CD14-positive monocyte (primary cell): ENCODE results near the gene ABCC9. TPM values are rescaled to one million over a fixed set of nuclear protein-coding genes. Genes with fewer than 3 reads are reported as not detected.

Experiments
- DNase-seq, 3 donors: peaks; one replicate each; pipeline ENCODE4 v3.0.0-alpha.2; 2011 to 2022
- H2AFZ ChIP-seq: 2 replicates; pipeline ENCODE4 v1.6.0; 2012; ENCODE audit warnings: mild to moderate bottlenecking, low read depth, low read length, inconsistent platforms; ENCODE audit not compliant: insufficient read depth, poor library complexity, severe bottlenecking
- H3K27ac ChIP-seq, 2 donors: 1 replicate in 1 of 2; 2 replicates in 1 of 2; pipeline ENCODE4 v1.5.1; 2012 to 2013; ENCODE audit warnings: low read length in 2 of 2, control low read depth in 1 of 2, inconsistent platforms in 1 of 2, low read depth in 1 of 2, mild to moderate bottlenecking in 1 of 2
- H3K27me3 ChIP-seq, 2 donors: one replicate each; pipeline versions ENCODE4 v1.6.0 to v1.6.1; 2011 to 2013; ENCODE audit warnings: low read length in 2 of 2; ENCODE audit not compliant: control insufficient read depth in 2 of 2, insufficient read depth in 2 of 2
- H3K36me3 ChIP-seq, 2 donors: replicated peaks in 1 of 2; 1 replicate in 1 of 2; 2 replicates in 1 of 2; pipeline versions ENCODE4 v1.5.1 to v1.6.1; 2012 to 2013; ENCODE audit warnings: low read length in 2 of 2, control low read depth in 1 of 2, inconsistent platforms in 1 of 2, mild to moderate bottlenecking in 1 of 2; ENCODE audit not compliant: insufficient read depth in 2 of 2, control insufficient read depth in 1 of 2
- H3K4me1 ChIP-seq, 2 donors: 1 replicate in 1 of 2; 2 replicates in 1 of 2; pipeline versions ENCODE4 v1.5.1 to v1.6.1; 2012 to 2013; ENCODE audit warnings: low read length in 2 of 2, control low read depth in 1 of 2, inconsistent platforms in 1 of 2, mild to moderate bottlenecking in 1 of 2, moderate library complexity in 1 of 2; ENCODE audit not compliant: insufficient read depth in 2 of 2, control insufficient read depth in 1 of 2
- H3K4me2 ChIP-seq: replicated peaks from 2 replicates; pipeline ENCODE3; 2012; ENCODE audit warnings: low read length, moderate library complexity, mild to moderate bottlenecking; ENCODE audit not compliant: poor library complexity, severe bottlenecking; ENCODE audit errors: extremely low read depth
- H3K4me3 ChIP-seq, 3 experiments: fragments of 200-600 bp in 1 of 3; sonication (generic) in 1 of 3; replicated peaks in 1 of 3; 1 replicate in 2 of 3; 2 replicates in 1 of 3; pipeline ENCODE4 v1.5.1; 2011 to 2013; ENCODE audit warnings: low read length in 3 of 3, mild to moderate bottlenecking in 3 of 3, control low read depth in 2 of 3, low read depth in 2 of 3, inconsistent platforms in 1 of 3, moderate library complexity in 1 of 3
- H3K79me2 ChIP-seq: 2 replicates; pipeline ENCODE4 v1.6.0; 2012; ENCODE audit warnings: mild to moderate bottlenecking, control low read depth, inconsistent platforms, low read length, moderate library complexity; ENCODE audit not compliant: insufficient read depth
- H3K9ac ChIP-seq: 2 replicates; pipeline ENCODE4 v1.6.0; 2017; ENCODE audit warnings: low read length, mild to moderate bottlenecking; ENCODE audit not compliant: insufficient read depth, poor library complexity, severe bottlenecking
- H3K9me3 ChIP-seq, 2 donors: replicated peaks in 1 of 2; 1 replicate in 1 of 2; 2 replicates in 1 of 2; pipeline versions ENCODE4 v1.5.1 to v1.6.1; 2012 to 2013; ENCODE audit warnings: low read length in 2 of 2, control low read depth in 1 of 2; ENCODE audit not compliant: control insufficient read depth in 1 of 2, insufficient read depth in 1 of 2
- H4K20me1 ChIP-seq: 2 replicates; pipeline ENCODE4 v1.6.0; 2012; ENCODE audit warnings: mild to moderate bottlenecking, low read length, control low read depth, moderate library complexity; ENCODE audit not compliant: insufficient read depth
- H3K27ac Mint-ChIP-seq, 7 donors: one replicate each; pipeline ENCODE4 v1.8.0; 2020; ENCODE audit warnings: mild to moderate bottlenecking in 7 of 7, mixed read lengths in 7 of 7, moderate library complexity in 6 of 7, inconsistent platforms in 2 of 7
- H3K27me3 Mint-ChIP-seq, 3 donors: one replicate each; pipeline ENCODE4 v1.8.0; 2021 to 2022; ENCODE audit warnings: low read depth in 3 of 3, mild to moderate bottlenecking in 3 of 3, mixed read lengths in 3 of 3, moderate library complexity in 3 of 3, inconsistent platforms in 1 of 3
- H3K36me3 Mint-ChIP-seq, 2 donors: one replicate each; pipeline ENCODE4 v1.8.0; 2020; ENCODE audit warnings: mixed read lengths in 2 of 2, inconsistent platforms in 1 of 2, mild to moderate bottlenecking in 1 of 2
- H3K4me1 Mint-ChIP-seq: one replicate; pipeline ENCODE4 v1.8.0; 2020; ENCODE audit warnings: mild to moderate bottlenecking, mixed read lengths
- H3K4me3 Mint-ChIP-seq, 2 donors: one replicate each; pipeline ENCODE4 v1.8.0; 2020; ENCODE audit warnings: mild to moderate bottlenecking in 2 of 2, mixed read lengths in 2 of 2, moderate library complexity in 1 of 2
- H3K9me3 Mint-ChIP-seq, 7 donors: one replicate each; pipeline ENCODE4 v1.8.0; 2020 to 2022; ENCODE audit warnings: mixed read lengths in 7 of 7, mild to moderate bottlenecking in 6 of 7, moderate library complexity in 6 of 7, inconsistent platforms in 2 of 7
- CTCF ChIP-seq: fragments of 200-600 bp; IDR thresholded peaks from one replicate; pipeline ENCODE4 v1.8.0; 2022; ENCODE audit warnings: antibody characterized with exemption, mild to moderate bottlenecking
- WGBS: methylation state at CpG from one replicate; pipeline ENCODE4 v1.1.5; 2013; ENCODE audit warnings: missing lambda C conversion rate; ENCODE audit not compliant: insufficient coverage; 5-methylcytosine and 5-hydroxymethylcytosine counted together
- intact Hi-C, 2 donors: fragments of 100-400 bp; cut with micrococcal nuclease; formaldehyde crosslinking; loops; one replicate each; pipeline versions ENCODE4 v1.15.0 to v1.15.1; 2023
- polyA plus RNA-seq, 3 donors: library from polyadenylated mRNA; depleted of rRNA in 1 of 3; unstranded in 2 of 3; stranded (reverse) in 1 of 3; fragments of 300-500 nt in 2 of 3; fragments of >200 nt in 1 of 3; fragmentation: Illumina TruSeq in 2 of 3; gene quantifications; 1 replicate in 2 of 3; 2 replicates in 1 of 3; pipeline ENCODE4 v1.2.3, GENCODE V29; 2012 to 2021
- small RNA-seq: library from RNA; depleted of rRNA; stranded (forward); fragments of <200 nt; gene quantifications from one replicate; pipeline ENCODE3, GENCODE V24; 2012; ENCODE audit warnings: low read depth; ENCODE audit not compliant: insufficient read length

ABCC9 gene
- polyA plus RNA-seq, 3 donors: not detected

DNA sequence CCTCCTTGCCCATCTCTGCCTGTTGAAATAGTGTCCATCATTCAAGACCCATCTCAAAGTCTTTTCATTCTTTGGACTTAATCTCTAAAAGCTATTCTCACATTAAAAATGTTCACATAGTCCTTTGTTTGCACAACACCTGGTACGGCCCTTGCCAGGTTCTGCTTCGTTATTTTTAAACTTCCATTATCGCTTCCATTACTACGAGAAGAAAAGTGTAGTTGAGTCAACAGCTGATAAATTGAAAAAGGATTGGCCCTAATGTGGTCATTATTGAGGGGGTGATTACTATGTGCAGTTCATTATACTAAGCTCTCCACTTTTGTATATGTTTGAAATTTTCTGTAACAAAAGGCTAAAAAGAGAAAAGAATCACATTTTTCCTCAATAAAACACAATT, 184.5 kb downstream of the ABCC9 start:
- no peak overlapping the region for H3K4me3 Mint-ChIP-seq
- Histone ChIP-seq H3K4me3 (no peak overlapping the region), H2AFZ (no peak overlapping the region), H3K27me3 (no peaks in the 10 kb centered on the region), H3K9me3 (no peaks in the 10 kb centered on the region), H3K4me2 (no peak overlapping the region), H3K27ac (no peak overlapping the region), H3K36me3 (no peaks in the 10 kb centered on the region), H3K4me1 (no peaks in the 10 kb centered on the region), H3K9ac (no peak overlapping the region), H4K20me1 (no peaks in the 10 kb centered on the region), H3K79me2 (no peaks in the 10 kb centered on the region)
- peaks cover 0 to 3% (median 0%) of the 10 kb centered on the region in 7 donors for H3K9me3 Mint-ChIP-seq
- peaks cover 0 to 2% (median 1%) of the 10 kb centered on the region in 3 donors for H3K27me3 Mint-ChIP-seq
- intact Hi-C loops: no loop called here
- no peaks in the 10 kb centered on the region for H3K4me1 Mint-ChIP-seq
- WGBS: no CpG with 5 or more reads among the region's 4 CpGs
- no peak for TF ChIP-seq CTCF
- no peaks in the 10 kb centered on the region for H3K36me3 Mint-ChIP-seq
- H3K27ac Mint-ChIP-seq: no peak overlapping the region
- DNase-seq: no peak

- H3K9ac ChIP-seq: no peak overlapping the region
- no peak overlapping the region for H3K4me3 ChIP-seq
- no peak overlapping the region for H3K27ac ChIP-seq
- no peaks in the 10 kb centered on the region for H3K4me1 ChIP-seq
- H2AFZ ChIP-seq: no peak overlapping the region
- H3K4me3 Mint-ChIP-seq: no peak overlapping the region
- no CpG with 5 or more reads among the region's 4 CpGs for WGBS
- H3K79me2 ChIP-seq: no peaks in the 10 kb centered on the region
- no peaks in the 10 kb centered on the region for H4K20me1 ChIP-seq
- TF ChIP-seq CTCF: no peak
- DNase-seq: no peak
- H3K4me2 ChIP-seq: no peak overlapping the region
- no peaks in the 10 kb centered on the region for H3K4me1 Mint-ChIP-seq
- no peaks in the 10 kb centered on the region for H3K36me3 ChIP-seq
- peaks cover 0 to 12% (median 3%) of the 10 kb centered on the region in 7 donors for H3K9me3 Mint-ChIP-seq
- no peaks in the 10 kb centered on the region for H3K27me3 ChIP-seq
- H3K27me3 Mint-ChIP-seq: no peaks in the 10 kb centered on the region
- H3K27ac Mint-ChIP-seq: no peak overlapping the region
- intact Hi-C loops: no loop called here
- no peaks in the 10 kb centered on the region for H3K36me3 Mint-ChIP-seq
- H3K9me3 ChIP-seq: no peaks in the 10 kb centered on the region
Measured at GRCh38 chr12:21751517-21751916, 189.7 kb downstream of the ABCC9 start.

Small RNA genes lying within 50 kb of the gene (small RNA-seq; reads per million reads assigned to genes)
- gene AC008250.2: not detected

Other genes starting within 250 kb of the ABCC9 start
- gene KCNJ8, start 166.7 kb downstream of the ABCC9 start, polyA plus RNA-seq: not detected
- 10 to 100 TPM; 12.6 to 33.1 (median 28.3) TPM for gene CMAS, start 104.8 kb upstream of the ABCC9 start, polyA plus RNA-seq